Brain microvascular endothelial cell (primary cell): ENCODE results near the gene TRIM42.

Experiments
- DNase-seq: peaks from one replicate; pipeline ENCODE4 v3.0.0-alpha.2; 2020
- H3K27ac ChIP-seq: fragments of 250-450 bp; sonication (Bioruptor Pico); 2 replicates; pipeline ENCODE4 v1.5.1; 2020; ENCODE audit warnings: mild to moderate bottlenecking, moderate library complexity
- H3K27me3 ChIP-seq: fragments of 250-450 bp; sonication (Bioruptor Pico); replicated peaks from 2 replicates; pipeline ENCODE4 v1.5.1; 2020; ENCODE audit warnings: mild to moderate bottlenecking
- H3K36me3 ChIP-seq: fragments of 250-450 bp; sonication (Bioruptor Pico); replicated peaks from 2 replicates; pipeline ENCODE4 v1.5.1; 2020; ENCODE audit warnings: mild to moderate bottlenecking
- H3K4me3 ChIP-seq: 2 replicates; pipeline ENCODE4 v1.5.1; 2011; ENCODE audit warnings: low read depth, mild to moderate bottlenecking, control low read depth, low read length, moderate library complexity
- CTCF ChIP-seq: IDR thresholded peaks from 2 replicates; pipeline ENCODE4 v1.5.1; 2011; ENCODE audit warnings: low read depth, mild to moderate bottlenecking, moderate library complexity, low read length, control low read depth, inconsistent platforms; ENCODE audit errors: missing control alignments
- in situ Hi-C: cut with HindIII; loops from 2 replicates; pipeline ENCODE4 v1.10.0; 2017; ENCODE audit warnings: low sequenced_read_pairs, low pct_ligation_motif_present

The TRIM42 gene

DNA sequence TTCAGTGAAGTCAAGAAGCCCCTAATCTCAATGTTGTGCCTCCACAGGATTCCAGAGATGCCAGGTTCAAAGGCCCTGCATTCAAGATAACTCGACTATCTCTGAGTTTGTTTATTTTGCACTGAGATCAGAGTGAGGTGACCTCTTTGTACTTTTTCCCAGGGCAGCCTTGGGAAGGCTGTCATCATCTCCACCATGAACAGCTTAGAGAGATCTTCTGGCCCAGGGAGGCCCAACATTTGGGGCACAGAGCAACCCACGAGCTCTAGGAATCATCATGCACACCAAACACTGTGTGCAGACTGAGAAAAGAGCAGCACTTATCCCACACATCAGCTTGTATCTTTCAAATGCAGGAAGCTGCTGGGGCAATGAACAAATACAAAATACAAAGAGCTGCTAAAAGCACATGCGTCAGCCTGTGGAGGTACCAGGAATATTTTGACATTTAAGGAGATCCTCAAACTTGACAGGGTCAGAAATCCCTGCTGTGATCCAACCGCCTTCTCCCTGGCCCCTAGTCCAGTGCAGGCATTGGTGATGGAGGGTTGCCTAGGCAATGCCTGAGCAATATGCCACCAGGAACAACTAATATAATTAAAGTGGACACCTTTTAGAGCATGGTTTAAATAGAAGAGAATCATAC lies 33.6 kb downstream of the TRIM42 start:
- Histone ChIP-seq H3K27me3 (no peaks in the 10 kb centered on the region), H3K4me3 (no peak overlapping the region), H3K27ac (no peak overlapping the region), H3K36me3 (no peaks in the 10 kb centered on the region)
- in situ Hi-C loops: no loop called here
- no peak for TF ChIP-seq CTCF
- DNase-seq: no peak

DNA sequence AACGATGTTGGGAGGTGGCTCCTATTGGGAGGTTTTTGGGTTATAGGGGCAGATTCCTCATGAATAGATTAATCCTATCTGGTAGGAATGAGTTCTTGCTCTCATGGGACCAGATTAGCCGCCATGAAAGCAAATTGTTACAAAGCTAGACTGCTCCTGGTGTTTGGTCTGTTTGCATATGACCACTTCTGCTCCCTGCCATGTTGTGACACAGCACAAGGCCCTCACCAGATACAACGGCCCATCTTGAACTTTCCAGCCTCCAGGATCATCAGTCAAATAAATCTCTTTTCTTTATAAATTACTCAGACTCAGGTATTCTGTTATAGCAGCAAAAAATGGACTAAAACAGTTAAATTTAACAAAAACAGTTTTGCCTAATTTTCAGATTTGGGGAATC lies 34.4 kb downstream of the TRIM42 start:
- no peak for TF ChIP-seq CTCF
- in situ Hi-C loops: no loop called here
- Histone ChIP-seq H3K27me3 (no peaks in the 10 kb centered on the region), H3K4me3 (no peak overlapping the region), H3K27ac (no peak overlapping the region), H3K36me3 (no peaks in the 10 kb centered on the region)
- no peak for DNase-seq

DNA sequence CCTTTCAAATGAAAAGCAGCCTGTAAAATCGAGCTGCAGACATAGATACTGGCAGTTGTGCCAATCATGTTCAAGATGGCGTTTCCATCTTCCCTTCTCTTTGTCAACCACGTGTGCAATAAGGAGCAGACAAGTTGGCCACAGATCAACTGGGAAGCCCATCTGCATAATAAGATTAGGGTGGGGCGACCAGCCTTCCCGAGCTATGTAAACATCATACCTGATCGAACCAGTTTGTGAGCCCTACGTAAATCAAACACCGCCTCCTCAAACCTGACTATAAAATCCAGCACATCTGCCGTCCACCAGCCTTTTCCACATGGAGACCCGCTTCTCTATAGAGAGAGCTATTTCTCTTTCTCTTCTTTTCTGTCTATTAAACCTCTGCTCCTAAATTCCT lies 37.2 kb downstream of the TRIM42 start:
- Histone ChIP-seq H3K4me3 (no peak overlapping the region), H3K36me3 (no peaks in the 10 kb centered on the region), H3K27ac (no peak overlapping the region), H3K27me3 (no peaks in the 10 kb centered on the region)
- in situ Hi-C loops: no loop called here
- TF ChIP-seq CTCF: no peak
- no peak for DNase-seq

DNA sequence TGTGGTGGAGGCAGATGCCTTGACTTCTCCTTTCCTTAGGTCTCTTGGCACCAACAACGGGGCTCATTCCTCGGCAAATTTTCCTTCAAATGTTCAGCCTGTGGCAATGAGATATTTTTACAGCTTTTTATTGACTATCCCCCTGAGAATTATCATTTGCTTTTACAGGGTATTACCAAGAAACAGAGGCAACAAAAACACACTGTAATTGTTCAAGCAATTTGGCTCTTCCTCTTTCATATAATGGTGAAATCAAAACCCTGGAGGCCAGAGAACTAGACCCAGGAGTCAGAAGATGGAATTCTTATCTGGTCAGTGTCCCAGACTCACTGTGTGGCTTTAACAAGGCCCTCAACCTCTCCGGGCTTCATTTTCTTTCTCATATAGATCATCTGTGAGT lies 40.1 kb downstream of the TRIM42 start:
- H3K27ac ChIP-seq: no peak overlapping the region
- no peaks in the 10 kb centered on the region for H3K27me3 ChIP-seq
- no peaks in the 10 kb centered on the region for H3K36me3 ChIP-seq
- no peak overlapping the region for H3K4me3 ChIP-seq
- in situ Hi-C loops: no loop called here
- no peak for DNase-seq
- no peak for TF ChIP-seq CTCF

GRCh38 chr3:140719841-140720614 lies 42.2 kb downstream of the TRIM42 start:
- in situ Hi-C loops: no loop called here
- no peak for DNase-seq

More at GRCh38 chr3:140719841-140720614, 42.2 kb downstream of the TRIM42 start:
- Histone ChIP-seq H3K4me3 (no peak overlapping the region), H3K36me3 (no peaks in the 10 kb centered on the region), H3K27me3 (no peaks in the 10 kb centered on the region), H3K27ac (no peak overlapping the region)
- TF ChIP-seq CTCF: no peak
